Measurements from ENCODE around the gene SEMA3F. TPM values are rescaled to one million over a fixed set of nuclear protein-coding genes. Genes with fewer than 3 reads are reported as not detected.
A peak's percentile ranks its signal among the peaks of the same experiment; 100 is the strongest.

SEMA3F gene
- total and polyA plus RNA-seq, 4 donors = 0.60 to 4.8 (median 2.1) TPM

DNA sequence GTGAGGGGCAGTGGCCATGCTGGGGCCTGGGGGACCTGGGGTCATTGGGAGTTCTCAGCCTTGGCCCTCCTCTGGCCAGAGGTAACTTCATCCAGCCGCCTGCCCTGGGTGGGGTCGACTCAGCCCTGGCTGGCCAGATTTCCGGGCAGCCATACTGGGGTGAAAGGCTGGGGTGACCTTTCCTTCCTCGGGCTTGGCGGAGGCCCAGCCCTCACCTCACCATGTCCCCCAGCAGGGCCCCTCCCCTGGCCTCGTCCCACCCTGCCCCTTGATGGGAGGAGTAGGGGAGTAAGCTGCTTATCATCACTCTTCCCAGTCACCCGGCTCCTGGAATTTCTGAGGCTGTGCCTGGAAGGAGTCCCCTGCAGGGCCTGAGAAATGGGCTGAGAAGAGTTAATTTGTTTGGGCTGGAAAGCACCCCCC lies 5.4 kb downstream of the SEMA3F start:
- no peaks in the 10 kb centered on the region for H3K27me3 ChIP-seq (ENCODE audit: control insufficient read depth in 4 of 4, insufficient read depth in 4 of 4, low read length in 3 of 4)
- no peak overlapping the region for H3K27ac ChIP-seq (ENCODE audit: low read depth in 1 of 2, low read length in 2 of 2)

DNA sequence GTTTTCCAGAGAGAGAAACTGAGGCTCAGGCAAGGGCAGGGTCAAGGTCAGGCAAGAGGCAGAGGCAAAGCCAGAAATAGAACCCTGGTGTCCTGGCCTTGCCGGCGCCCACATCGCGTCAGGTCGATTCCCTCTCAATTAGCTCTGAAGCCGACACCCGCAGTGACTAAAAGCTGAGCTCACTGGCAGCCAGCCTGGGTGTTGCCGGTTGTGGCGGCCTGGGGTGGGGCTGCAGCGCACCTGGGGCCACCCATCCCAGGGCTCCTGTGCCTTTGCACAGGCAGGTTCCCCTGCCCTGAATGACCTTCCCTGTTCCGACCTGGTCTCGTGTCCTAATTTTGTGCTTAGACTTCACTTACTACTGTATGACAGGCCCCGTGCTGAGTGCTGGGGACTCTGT lies 6.2 kb downstream of the SEMA3F start:
- Histone ChIP-seq H3K36me3 (ENCODE audit: control insufficient read depth in 4 of 4, insufficient read depth in 3 of 4, low read depth in 1 of 4, low read length in 3 of 4) (no peaks in the 10 kb centered on the region), H3K27ac (ENCODE audit: low read depth in 1 of 2, low read length in 2 of 2) (no peak overlapping the region), H3K27me3 (ENCODE audit: control insufficient read depth in 4 of 4, insufficient read depth in 4 of 4, low read length in 3 of 4) (no peaks in the 10 kb centered on the region), H3K4me3 (ENCODE audit: low read depth in 1 of 3, low read length in 3 of 3) (no peak overlapping the region), H3K9ac (ENCODE audit: low read depth in 1 of 2, low read length in 2 of 2) (no peak overlapping the region), H3K4me1 (ENCODE audit: control insufficient read depth in 4 of 4, insufficient read depth in 4 of 4, low read length in 3 of 4) (peaks cover 13 to 36% (median 28%) of the 10 kb centered on the region in 4 donors), H3K9me3 (ENCODE audit: control insufficient read depth in 4 of 4, low read length in 3 of 4) (no peaks in the 10 kb centered on the region)
- no peak for TF ChIP-seq HNF4A (conservative IDR thresholded peaks at IDR 0.05)
- TF ChIP-seq FOXA2 (IDR thresholded peaks at IDR 0.05) = no peak
- TF ChIP-seq HNF4G (IDR thresholded peaks at IDR 0.05) = no peak
- TF ChIP-seq, protein P1, sequence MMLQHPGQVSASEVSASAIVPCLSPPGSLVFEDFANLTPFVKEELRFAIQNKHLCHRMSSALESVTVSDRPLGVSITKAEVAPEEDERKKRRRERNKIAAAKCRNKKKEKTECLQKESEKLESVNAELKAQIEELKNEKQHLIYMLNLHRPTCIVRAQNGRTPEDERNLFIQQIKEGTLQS (IDR thresholded peaks at IDR 0.05) = no peak
- TF ChIP-seq, protein P2, sequence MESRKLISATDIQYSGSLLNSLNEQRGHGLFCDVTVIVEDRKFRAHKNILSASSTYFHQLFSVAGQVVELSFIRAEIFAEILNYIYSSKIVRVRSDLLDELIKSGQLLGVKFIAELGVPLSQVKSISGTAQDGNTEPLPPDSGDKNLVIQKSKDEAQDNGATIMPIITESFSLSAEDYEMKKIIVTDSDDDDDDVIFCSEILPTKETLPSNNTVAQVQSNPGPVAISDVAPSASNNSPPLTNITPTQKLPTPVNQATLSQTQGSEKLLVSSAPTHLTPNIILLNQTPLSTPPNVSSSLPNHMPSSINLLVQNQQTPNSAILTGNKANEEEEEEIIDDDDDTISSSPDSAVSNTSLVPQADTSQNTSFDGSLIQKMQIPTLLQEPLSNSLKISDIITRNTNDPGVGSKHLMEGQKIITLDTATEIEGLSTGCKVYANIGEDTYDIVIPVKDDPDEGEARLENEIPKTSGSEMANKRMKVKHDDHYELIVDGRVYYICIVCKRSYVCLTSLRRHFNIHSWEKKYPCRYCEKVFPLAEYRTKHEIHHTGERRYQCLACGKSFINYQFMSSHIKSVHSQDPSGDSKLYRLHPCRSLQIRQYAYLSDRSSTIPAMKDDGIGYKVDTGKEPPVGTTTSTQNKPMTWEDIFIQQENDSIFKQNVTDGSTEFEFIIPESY (IDR thresholded peaks at IDR 0.05) = no peak
- no peak for TF ChIP-seq SP1 (IDR thresholded peaks at IDR 0.05)
- no peak for TF ChIP-seq GABPA (IDR thresholded peaks at IDR 0.05 in 1 of 2, conservative IDR thresholded peaks at IDR 0.05 in 1 of 2)
- TF ChIP-seq NR2F2 (IDR thresholded peaks at IDR 0.05) = no peak
- no peak for TF ChIP-seq YY1 (IDR thresholded peaks at IDR 0.05)
- no peak for TF ChIP-seq EGR1 (IDR thresholded peaks at IDR 0.05; ENCODE audit: low read depth in 2 of 2)
- TF ChIP-seq TAF1 (conservative IDR thresholded peaks at IDR 0.05) = no peak
- TF ChIP-seq, protein P3, sequence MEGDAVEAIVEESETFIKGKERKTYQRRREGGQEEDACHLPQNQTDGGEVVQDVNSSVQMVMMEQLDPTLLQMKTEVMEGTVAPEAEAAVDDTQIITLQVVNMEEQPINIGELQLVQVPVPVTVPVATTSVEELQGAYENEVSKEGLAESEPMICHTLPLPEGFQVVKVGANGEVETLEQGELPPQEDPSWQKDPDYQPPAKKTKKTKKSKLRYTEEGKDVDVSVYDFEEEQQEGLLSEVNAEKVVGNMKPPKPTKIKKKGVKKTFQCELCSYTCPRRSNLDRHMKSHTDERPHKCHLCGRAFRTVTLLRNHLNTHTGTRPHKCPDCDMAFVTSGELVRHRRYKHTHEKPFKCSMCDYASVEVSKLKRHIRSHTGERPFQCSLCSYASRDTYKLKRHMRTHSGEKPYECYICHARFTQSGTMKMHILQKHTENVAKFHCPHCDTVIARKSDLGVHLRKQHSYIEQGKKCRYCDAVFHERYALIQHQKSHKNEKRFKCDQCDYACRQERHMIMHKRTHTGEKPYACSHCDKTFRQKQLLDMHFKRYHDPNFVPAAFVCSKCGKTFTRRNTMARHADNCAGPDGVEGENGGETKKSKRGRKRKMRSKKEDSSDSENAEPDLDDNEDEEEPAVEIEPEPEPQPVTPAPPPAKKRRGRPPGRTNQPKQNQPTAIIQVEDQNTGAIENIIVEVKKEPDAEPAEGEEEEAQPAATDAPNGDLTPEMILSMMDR (IDR thresholded peaks at IDR 0.05; ENCODE audit: low read depth, low read length, missing input control) = no peak
- no peak for TF ChIP-seq FOXA1 (IDR thresholded peaks at IDR 0.05)
- TF ChIP-seq RXRA (IDR thresholded peaks at IDR 0.05) = no peak
- no peak for TF ChIP-seq JUND (IDR thresholded peaks at IDR 0.05)
- TF ChIP-seq, protein P4, sequence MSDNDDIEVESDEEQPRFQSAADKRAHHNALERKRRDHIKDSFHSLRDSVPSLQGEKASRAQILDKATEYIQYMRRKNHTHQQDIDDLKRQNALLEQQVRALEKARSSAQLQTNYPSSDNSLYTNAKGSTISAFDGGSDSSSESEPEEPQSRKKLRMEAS (IDR thresholded peaks at IDR 0.05) = no peak
- TF ChIP-seq RAD21 (IDR thresholded peaks at IDR 0.05) = no peak
- TF ChIP-seq, protein P5, sequence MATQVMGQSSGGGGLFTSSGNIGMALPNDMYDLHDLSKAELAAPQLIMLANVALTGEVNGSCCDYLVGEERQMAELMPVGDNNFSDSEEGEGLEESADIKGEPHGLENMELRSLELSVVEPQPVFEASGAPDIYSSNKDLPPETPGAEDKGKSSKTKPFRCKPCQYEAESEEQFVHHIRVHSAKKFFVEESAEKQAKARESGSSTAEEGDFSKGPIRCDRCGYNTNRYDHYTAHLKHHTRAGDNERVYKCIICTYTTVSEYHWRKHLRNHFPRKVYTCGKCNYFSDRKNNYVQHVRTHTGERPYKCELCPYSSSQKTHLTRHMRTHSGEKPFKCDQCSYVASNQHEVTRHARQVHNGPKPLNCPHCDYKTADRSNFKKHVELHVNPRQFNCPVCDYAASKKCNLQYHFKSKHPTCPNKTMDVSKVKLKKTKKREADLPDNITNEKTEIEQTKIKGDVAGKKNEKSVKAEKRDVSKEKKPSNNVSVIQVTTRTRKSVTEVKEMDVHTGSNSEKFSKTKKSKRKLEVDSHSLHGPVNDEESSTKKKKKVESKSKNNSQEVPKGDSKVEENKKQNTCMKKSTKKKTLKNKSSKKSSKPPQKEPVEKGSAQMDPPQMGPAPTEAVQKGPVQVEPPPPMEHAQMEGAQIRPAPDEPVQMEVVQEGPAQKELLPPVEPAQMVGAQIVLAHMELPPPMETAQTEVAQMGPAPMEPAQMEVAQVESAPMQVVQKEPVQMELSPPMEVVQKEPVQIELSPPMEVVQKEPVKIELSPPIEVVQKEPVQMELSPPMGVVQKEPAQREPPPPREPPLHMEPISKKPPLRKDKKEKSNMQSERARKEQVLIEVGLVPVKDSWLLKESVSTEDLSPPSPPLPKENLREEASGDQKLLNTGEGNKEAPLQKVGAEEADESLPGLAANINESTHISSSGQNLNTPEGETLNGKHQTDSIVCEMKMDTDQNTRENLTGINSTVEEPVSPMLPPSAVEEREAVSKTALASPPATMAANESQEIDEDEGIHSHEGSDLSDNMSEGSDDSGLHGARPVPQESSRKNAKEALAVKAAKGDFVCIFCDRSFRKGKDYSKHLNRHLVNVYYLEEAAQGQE (IDR thresholded peaks at IDR 0.05) = no peak
- WGBS = 77% methylated on average over 13 of the region's 13 CpGs
- DNase-seq (ENCODE audit: low spot score) = no peak

More for the DNA sequence above, 5.4 kb downstream of the SEMA3F start:
- peaks cover 11 to 31% (median 22%) of the 10 kb centered on the region in 4 donors for H3K4me1 ChIP-seq (ENCODE audit: control insufficient read depth in 4 of 4, insufficient read depth in 4 of 4, low read length in 3 of 4)
- H3K4me3 ChIP-seq (ENCODE audit: low read depth in 1 of 3, low read length in 3 of 3) = no peak overlapping the region
- no peaks in the 10 kb centered on the region for H3K36me3 ChIP-seq (ENCODE audit: control insufficient read depth in 4 of 4, insufficient read depth in 3 of 4, low read depth in 1 of 4, low read length in 3 of 4)
- TF ChIP-seq, protein P2 (IDR thresholded peaks at IDR 0.05) = no peak
- TF ChIP-seq NR2F2 (IDR thresholded peaks at IDR 0.05) = peak; percentile 63
- TF ChIP-seq, protein P4 (IDR thresholded peaks at IDR 0.05) = no peak
- DNase-seq (ENCODE audit: low spot score) = no peak
- no peaks in the 10 kb centered on the region for H3K9me3 ChIP-seq (ENCODE audit: control insufficient read depth in 4 of 4, low read length in 3 of 4)
- WGBS = 73% methylated on average over 7 of the region's 7 CpGs
- H3K9ac ChIP-seq (ENCODE audit: low read depth in 1 of 2, low read length in 2 of 2) = no peak overlapping the region

Data from liver (tissue), 9 donors.